ENCODE measurements around the gene ZNF71.

GRCh38 chr19:56633021-56633420, 37.9 kb downstream of the ZNF71 start:
- TF ChIP-seq, protein P1, sequence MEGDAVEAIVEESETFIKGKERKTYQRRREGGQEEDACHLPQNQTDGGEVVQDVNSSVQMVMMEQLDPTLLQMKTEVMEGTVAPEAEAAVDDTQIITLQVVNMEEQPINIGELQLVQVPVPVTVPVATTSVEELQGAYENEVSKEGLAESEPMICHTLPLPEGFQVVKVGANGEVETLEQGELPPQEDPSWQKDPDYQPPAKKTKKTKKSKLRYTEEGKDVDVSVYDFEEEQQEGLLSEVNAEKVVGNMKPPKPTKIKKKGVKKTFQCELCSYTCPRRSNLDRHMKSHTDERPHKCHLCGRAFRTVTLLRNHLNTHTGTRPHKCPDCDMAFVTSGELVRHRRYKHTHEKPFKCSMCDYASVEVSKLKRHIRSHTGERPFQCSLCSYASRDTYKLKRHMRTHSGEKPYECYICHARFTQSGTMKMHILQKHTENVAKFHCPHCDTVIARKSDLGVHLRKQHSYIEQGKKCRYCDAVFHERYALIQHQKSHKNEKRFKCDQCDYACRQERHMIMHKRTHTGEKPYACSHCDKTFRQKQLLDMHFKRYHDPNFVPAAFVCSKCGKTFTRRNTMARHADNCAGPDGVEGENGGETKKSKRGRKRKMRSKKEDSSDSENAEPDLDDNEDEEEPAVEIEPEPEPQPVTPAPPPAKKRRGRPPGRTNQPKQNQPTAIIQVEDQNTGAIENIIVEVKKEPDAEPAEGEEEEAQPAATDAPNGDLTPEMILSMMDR (IDR thresholded peaks at IDR 0.05) = no peak
- no peak for TF ChIP-seq EZH2 (IDR thresholded peaks at IDR 0.05; ENCODE audit: borderline replicate concordance, insufficient read depth, low read depth, low read length, poor library complexity, severe bottlenecking)

All from B cell (primary cell).